OCI-LY3 (cell line): ENCODE measurements around the gene CP.

Experiments used
- EZH2phosphoT487 ChIP-seq: fragments of 200-600 bp; shearing (Covaris generic); IDR thresholded peaks from 2 replicates; pipeline ENCODE4 v1.6.1; 2018; ENCODE audit warnings: antibody characterized with exemption, mixed run types, low read depth
- TF ChIP-seq, protein P1 (sequence below): fragments of 200-600, 300-600 bp; sonication (generic); IDR thresholded peaks from 2 replicates; pipeline ENCODE4 v1.5.1; 2014; ENCODE audit warnings: antibody characterized with exemption, low read length, low read depth

DNA sequence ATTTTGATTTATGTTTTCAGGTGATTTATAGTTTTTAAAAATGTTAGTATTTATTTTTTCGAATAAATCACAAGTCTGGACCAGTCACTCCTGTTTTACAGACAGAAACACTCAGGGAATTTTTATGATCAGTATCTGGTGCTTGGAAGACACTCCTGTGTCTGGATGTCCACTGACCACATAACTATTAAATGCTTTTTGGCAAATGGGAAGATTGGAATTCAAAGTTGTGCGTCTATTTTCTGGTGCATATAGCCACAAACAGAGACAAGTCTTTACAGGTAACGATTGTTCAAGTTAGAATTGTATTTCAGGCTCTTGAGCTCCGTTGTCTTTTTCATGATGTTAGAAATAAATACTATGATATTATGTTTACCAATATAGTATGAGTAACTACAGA, 12.2 kb downstream of the CP start:
- TF ChIP-seq, protein P1, sequence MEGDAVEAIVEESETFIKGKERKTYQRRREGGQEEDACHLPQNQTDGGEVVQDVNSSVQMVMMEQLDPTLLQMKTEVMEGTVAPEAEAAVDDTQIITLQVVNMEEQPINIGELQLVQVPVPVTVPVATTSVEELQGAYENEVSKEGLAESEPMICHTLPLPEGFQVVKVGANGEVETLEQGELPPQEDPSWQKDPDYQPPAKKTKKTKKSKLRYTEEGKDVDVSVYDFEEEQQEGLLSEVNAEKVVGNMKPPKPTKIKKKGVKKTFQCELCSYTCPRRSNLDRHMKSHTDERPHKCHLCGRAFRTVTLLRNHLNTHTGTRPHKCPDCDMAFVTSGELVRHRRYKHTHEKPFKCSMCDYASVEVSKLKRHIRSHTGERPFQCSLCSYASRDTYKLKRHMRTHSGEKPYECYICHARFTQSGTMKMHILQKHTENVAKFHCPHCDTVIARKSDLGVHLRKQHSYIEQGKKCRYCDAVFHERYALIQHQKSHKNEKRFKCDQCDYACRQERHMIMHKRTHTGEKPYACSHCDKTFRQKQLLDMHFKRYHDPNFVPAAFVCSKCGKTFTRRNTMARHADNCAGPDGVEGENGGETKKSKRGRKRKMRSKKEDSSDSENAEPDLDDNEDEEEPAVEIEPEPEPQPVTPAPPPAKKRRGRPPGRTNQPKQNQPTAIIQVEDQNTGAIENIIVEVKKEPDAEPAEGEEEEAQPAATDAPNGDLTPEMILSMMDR, result no peak
- TF ChIP-seq EZH2phosphoT487, result no peak
